GM21529 (cell line): Measurements from ENCODE around the gene SLC39A5.
"Not testable (repeated sequence)": the region's sequence is repeated elsewhere in the genome, so short reads cannot be mapped to it uniquely, and the experiment has no call there.

ENCODE experiments used
- ATAC-seq: cut with Tn5 transposase; IDR thresholded peaks from one replicate; pipeline ENCODE4 v1.9.1; 2021; ENCODE audit not compliant: unreplicated experiment

The SLC39A5 gene

GRCh38 chr12:56229916-56230431 is at the start of gene SLC39A5:
TSS of gene SLC39A5 (plus strand) at chr12:56230051. CDS start at chr12:56231275, 1,224 bp downstream.
- ATAC-seq = no peak

- no peak for ATAC-seq
Observed at GRCh38 chr12:56186957-56187356, 42.9 kb upstream of the SLC39A5 start.

GRCh38 chr12:56188131-56188777 is 41.6 kb upstream of the SLC39A5 start:
- no peak for ATAC-seq

GRCh38 chr12:56188778-56189098 is 41.1 kb upstream of the SLC39A5 start:
- no peak for ATAC-seq

GRCh38 chr12:56189099-56189917 is 40.5 kb upstream of the SLC39A5 start, which contains the start of gene SMARCC2:
TSS of gene SMARCC2 (minus strand) at chr12:56189483. CDS start at chr12:56189461, 22 bp downstream.
- peak; percentile 76 for ATAC-seq

GRCh38 chr12:56189918-56190694 is 39.7 kb upstream of the SLC39A5 start:
- peak; percentile 44 for ATAC-seq

- no peak for ATAC-seq
Observed at GRCh38 chr12:56190695-56191155, 39.1 kb upstream of the SLC39A5 start.

- no peak for ATAC-seq
Observed at GRCh38 chr12:56192582-56192981, 37.3 kb upstream of the SLC39A5 start.

- ATAC-seq = no peak
Observed at GRCh38 chr12:56193025-56193578, 36.7 kb upstream of the SLC39A5 start.

GRCh38 chr12:56196818-56197550 is 32.9 kb upstream of the SLC39A5 start:
- not testable (repeated sequence) for ATAC-seq

GRCh38 chr12:56197921-56198635 is 31.8 kb upstream of the SLC39A5 start:
- ATAC-seq = no peak

GRCh38 chr12:56198836-56199235 is 31.0 kb upstream of the SLC39A5 start:
- no peak for ATAC-seq

GRCh38 chr12:56202366-56202765 is 27.5 kb upstream of the SLC39A5 start:
- ATAC-seq = no peak

GRCh38 chr12:56202838-56203237 is 27.0 kb upstream of the SLC39A5 start:
- ATAC-seq = no peak

GRCh38 chr12:56204275-56204674 is 25.6 kb upstream of the SLC39A5 start:
- ATAC-seq = no peak

GRCh38 chr12:56205445-56205844 is 24.4 kb upstream of the SLC39A5 start:
- ATAC-seq = no peak

- no peak for ATAC-seq
Observed at GRCh38 chr12:56206452-56207166, 23.2 kb upstream of the SLC39A5 start.

- ATAC-seq = no peak
Observed at GRCh38 chr12:56208006-56208405, 21.8 kb upstream of the SLC39A5 start.

- ATAC-seq = no peak
Observed at GRCh38 chr12:56212361-56212760, 17.5 kb upstream of the SLC39A5 start.
